H9 (cell line): ENCODE measurements around the gene BRS3. TPM values are rescaled to one million over a fixed set of nuclear protein-coding genes. Genes with fewer than 3 reads are reported as not detected.

Experiments used
- DNase-seq: peaks from one replicate; pipeline ENCODE4 v3.0.0-alpha.2; 2017
- H2AFZ ChIP-seq: one replicate; pipeline ENCODE4 v1.6.1; 2013; ENCODE audit warnings: mild to moderate bottlenecking, low read length, control low read depth, moderate library complexity
- H2AK5ac ChIP-seq: 2 replicates; pipeline ENCODE4 v1.6.1; 2013; ENCODE audit warnings: low read length, control low read depth, mixed read lengths; ENCODE audit not compliant: insufficient read length
- H2BK120ac ChIP-seq: one replicate; pipeline ENCODE4 v1.6.1; 2013; ENCODE audit warnings: low read depth, mild to moderate bottlenecking, low read length, control low read depth, inconsistent platforms; ENCODE audit not compliant: poor library complexity, severe bottlenecking
- H2BK12ac ChIP-seq: 2 replicates; pipeline ENCODE4 v1.6.1; 2013; ENCODE audit warnings: low read length, control low read depth, mixed read lengths, low read depth; ENCODE audit not compliant: insufficient read length
- H2BK15ac ChIP-seq: 2 replicates; pipeline ENCODE4 v1.6.1; 2013; ENCODE audit warnings: low read depth, low read length, control low read depth
- H2BK20ac ChIP-seq: one replicate; pipeline ENCODE4 v1.6.1; 2013; ENCODE audit warnings: low read depth, mild to moderate bottlenecking, low read length, control low read depth, inconsistent platforms; ENCODE audit not compliant: poor library complexity, severe bottlenecking
- H2BK5ac ChIP-seq: 2 replicates; pipeline ENCODE4 v1.6.1; 2013; ENCODE audit warnings: low read length, control low read depth, mixed read lengths; ENCODE audit not compliant: insufficient read length
- H3K14ac ChIP-seq: 2 replicates; pipeline ENCODE4 v1.6.1; 2013; ENCODE audit warnings: low read length, control low read depth; ENCODE audit not compliant: insufficient read depth
- H3K18ac ChIP-seq: 2 replicates; pipeline ENCODE4 v1.6.1; 2013; ENCODE audit warnings: low read depth, mild to moderate bottlenecking, mixed read lengths, low read length, control low read depth; ENCODE audit not compliant: insufficient read length
- H3K23ac ChIP-seq: 2 replicates; pipeline ENCODE4 v1.6.1; 2013; ENCODE audit warnings: low read length, control low read depth, mixed read lengths, low read depth; ENCODE audit not compliant: insufficient read length
- H3K23me2 ChIP-seq: 2 replicates; pipeline ENCODE4 v1.6.1; 2013; ENCODE audit warnings: low read depth, mild to moderate bottlenecking, mixed read lengths, low read length, control low read depth; ENCODE audit not compliant: insufficient read length, poor library complexity, severe bottlenecking
- H3K27ac ChIP-seq: 2 replicates; pipeline ENCODE4 v1.5.1; 2013; ENCODE audit warnings: low read length, control low read depth, mixed read lengths, low read depth; ENCODE audit not compliant: insufficient read length
- H3K27me3 ChIP-seq: 2 replicates; pipeline ENCODE4 v1.6.1; 2013; ENCODE audit warnings: low read length, control low read depth, inconsistent platforms; ENCODE audit not compliant: insufficient read depth
- H3K4ac ChIP-seq: 2 replicates; pipeline ENCODE4 v1.6.1; 2013; ENCODE audit warnings: low read depth, mild to moderate bottlenecking, control low read depth, inconsistent platforms, low read length, moderate library complexity
- H3K4me1 ChIP-seq: 2 replicates; pipeline ENCODE4 v1.6.1; 2013; ENCODE audit warnings: low read length, control low read depth, inconsistent platforms; ENCODE audit not compliant: insufficient read depth
- H3K4me2 ChIP-seq: 2 replicates; pipeline ENCODE4 v1.6.1; 2013; ENCODE audit warnings: low read length, control low read depth, mixed read lengths; ENCODE audit not compliant: insufficient read length, insufficient read depth
- H3K56ac ChIP-seq: 2 replicates; pipeline ENCODE4 v1.6.1; 2013; ENCODE audit warnings: low read depth, mild to moderate bottlenecking, mixed read lengths, low read length, control low read depth; ENCODE audit not compliant: insufficient read length
- H3K79me1 ChIP-seq: 2 replicates; pipeline ENCODE4 v1.6.1; 2013; ENCODE audit warnings: low read depth, mild to moderate bottlenecking, moderate library complexity, low read length, control low read depth, inconsistent platforms; ENCODE audit not compliant: insufficient read depth, poor library complexity, severe bottlenecking
- H3K79me2 ChIP-seq: 2 replicates; pipeline ENCODE4 v1.6.1; 2013; ENCODE audit warnings: low read length, control low read depth, inconsistent platforms; ENCODE audit not compliant: insufficient read depth
- H3K9ac ChIP-seq: 2 replicates; pipeline ENCODE4 v1.6.1; 2013; ENCODE audit warnings: low read length, control low read depth, mixed read lengths; ENCODE audit not compliant: insufficient read length; ENCODE audit errors: extremely low read depth
- H3K9me3 ChIP-seq: one replicate; pipeline ENCODE4 v1.6.1; 2013; ENCODE audit warnings: low read depth, low read length, inconsistent platforms; ENCODE audit not compliant: control insufficient read depth
- H3T11ph ChIP-seq: one replicate; pipeline ENCODE4 v1.6.1; 2013; ENCODE audit warnings: mild to moderate bottlenecking, low read length, control low read depth, inconsistent platforms
- H4K20me1 ChIP-seq: one replicate; pipeline ENCODE4 v1.6.1; 2013; ENCODE audit not compliant: control insufficient read depth, insufficient read length, insufficient read depth
- H4K5ac ChIP-seq: 2 replicates; pipeline ENCODE4 v1.6.1; 2013; ENCODE audit warnings: low read depth, mild to moderate bottlenecking, mixed read lengths, low read length, control low read depth; ENCODE audit not compliant: insufficient read length
- H4K8ac ChIP-seq: replicated peaks from 2 replicates; pipeline ENCODE4 v1.6.1; 2013; ENCODE audit warnings: low read length, control low read depth, mixed read lengths, low read depth; ENCODE audit not compliant: insufficient read length
- H4K91ac ChIP-seq: 2 replicates; pipeline ENCODE4 v1.6.1; 2013; ENCODE audit warnings: low read depth, mild to moderate bottlenecking, moderate library complexity, mixed read lengths, low read length, control low read depth; ENCODE audit not compliant: insufficient read length
- H3K27ac Mint-ChIP-seq, 3 experiments: 2 replicates in 2 of 3; 3 replicates in 1 of 3; pipeline ENCODE4 v1.8.0; 2020 to 2021; ENCODE audit warnings: mixed read lengths in 3 of 3, mild to moderate bottlenecking in 1 of 3, moderate library complexity in 1 of 3
- H3K27me3 Mint-ChIP-seq: 2 replicates; pipeline ENCODE4 v1.8.0; 2021; ENCODE audit warnings: low read depth, mild to moderate bottlenecking, moderate library complexity, mixed read lengths
- H3K36me3 Mint-ChIP-seq, 3 experiments: 2 replicates in 2 of 3; 3 replicates in 1 of 3; pipeline ENCODE4 v1.8.0; 2020 to 2021; ENCODE audit warnings: low read depth in 3 of 3, mixed read lengths in 3 of 3; ENCODE audit not compliant: insufficient read depth in 1 of 3
- H3K4me1 Mint-ChIP-seq, 2 experiments: 2 replicates each; pipeline ENCODE4 v1.8.0; 2020; ENCODE audit warnings: mixed read lengths in 2 of 2
- H3K4me3 Mint-ChIP-seq, 2 experiments: 2 replicates in 1 of 2; 3 replicates in 1 of 2; pipeline ENCODE4 v1.8.0; 2020 to 2021; ENCODE audit warnings: mild to moderate bottlenecking in 2 of 2, mixed read lengths in 2 of 2, moderate library complexity in 1 of 2
- H3K9me3 Mint-ChIP-seq, 2 experiments: 2 replicates in 1 of 2; 3 replicates in 1 of 2; pipeline ENCODE4 v1.8.0; 2020; ENCODE audit warnings: mild to moderate bottlenecking in 2 of 2, mixed read lengths in 2 of 2, moderate library complexity in 1 of 2
- CTCF ChIP-seq: fragments of 200-600 bp; sonication (generic); conservative IDR thresholded peaks from 3 replicates; pipeline ENCODE4 v1.8.0; 2021; ENCODE audit warnings: antibody characterized with exemption, mild to moderate bottlenecking
- WGBS: extraction: QIAGEN DNeasy Blood & Tissue Kit; methylation state at CpG from one replicate; pipeline ENCODE4 v1.1.7; 2013; ENCODE audit warnings: missing lambda C conversion rate, low lambda C conversion rate, mixed read lengths; ENCODE audit not compliant: insufficient read length; ENCODE audit errors: extremely low coverage; 5-methylcytosine and 5-hydroxymethylcytosine counted together
- total RNA-seq: library from RNA; stranded (reverse); gene quantifications from 2 replicates; pipeline ENCODE4 v1.2.1, GENCODE V29; 2021

Gene BRS3
- total RNA-seq, 1 experiment from 2014 or later = not detected

- no peak for DNase-seq
- Histone ChIP-seq H4K8ac (no peak overlapping the region), H3K4ac (no peak overlapping the region), H3K27me3 (no peaks in the 10 kb centered on the region), H4K91ac (no peak overlapping the region), H3K4me1 (no peaks in the 10 kb centered on the region), H2BK5ac (no peak overlapping the region), H3K9me3 (peaks cover 52% of the 10 kb centered on the region), H2BK20ac (no peak overlapping the region), H3K14ac (no peak overlapping the region), H3K79me2 (no peaks in the 10 kb centered on the region), H4K5ac (no peak overlapping the region), H3K9ac (no peak overlapping the region), H3T11ph (no peak overlapping the region), H3K27ac (no peak overlapping the region), H2AFZ (no peak overlapping the region), H3K4me2 (no peak overlapping the region), H3K23me2 (no peaks in the 10 kb centered on the region), H2AK5ac (no peak overlapping the region), H2BK15ac (no peak overlapping the region), H3K18ac (no peak overlapping the region), H2BK120ac (no peak overlapping the region), H4K20me1 (no peaks in the 10 kb centered on the region), H2BK12ac (no peak overlapping the region), H3K56ac (no peak overlapping the region), H3K23ac (no peak overlapping the region), H3K79me1 (no peaks in the 10 kb centered on the region)
- no CpG with 5 or more reads among the region's 2 CpGs for WGBS
- Mint-ChIP-seq H3K4me3 (no peak overlapping the region), H3K9me3 (peaks cover 58 to 68% of the 10 kb centered on the region in 2 experiments), H3K4me1 (peaks cover 0 to 8% of the 10 kb centered on the region in 2 experiments; a peak in 1 of 4 replicates), H3K27ac (no peak overlapping the region), H3K36me3 (peaks cover 0 to 6% (median 1%) of the 10 kb centered on the region in 3 experiments; a peak in 3 of 7 replicates), H3K27me3 (peaks cover 6% of the 10 kb centered on the region)
- no peak for TF ChIP-seq CTCF
Measured at GRCh38 chrX:136529795-136530194, 42.0 kb downstream of the BRS3 start.
